ENCODE results near the gene NUCKS1.
A peak's percentile ranks its signal among the peaks of the same experiment; 100 is the strongest.

Gene NUCKS1

GRCh38 chr1:205750138-205751035, at the start of gene NUCKS1:
NUCKS1 (minus strand) TSS chr1:205750182; CDS start chr1:205749973, 209 bp downstream.
- TF ChIP-seq SP1 (IDR thresholded peaks at IDR 0.05) (peak; percentile 25; the same call in 1 of the 2 replicates), NFRKB (IDR thresholded peaks at IDR 0.05) (peak; percentile 91), ZNF384 (IDR thresholded peaks at IDR 0.05) (no peak), L3MBTL2 (conservative IDR thresholded peaks at IDR 0.05) (peak; percentile 97), ELF4 (IDR thresholded peaks at IDR 0.05) (no peak), SUZ12 (IDR thresholded peaks at IDR 0.05) (no peak), FOXM1 (IDR thresholded peaks at IDR 0.05; ENCODE audit: borderline replicate concordance) (peak; percentile 100), CTBP1 (IDR thresholded peaks at IDR 0.05; ENCODE audit: borderline replicate concordance) (no peak; the same call in 1 of the 2 replicates), BHLHE40 (IDR thresholded peaks at IDR 0.05; ENCODE audit: borderline replicate concordance) (no peak), TARDBP (IDR thresholded peaks at IDR 0.05) (0 out of 2 replicates have a peak, but pooled peaks have one; percentile 24), LEF1 (IDR thresholded peaks at IDR 0.05; ENCODE audit: borderline replicate concordance) (no peak), PKNOX1 (IDR thresholded peaks at IDR 0.05) (no peak), FOXK2 (IDR thresholded peaks at IDR 0.05) (no peak), HDGF (IDR thresholded peaks at IDR 0.05; ENCODE audit: borderline replicate concordance) (no peak), ARNT (IDR thresholded peaks at IDR 0.05) (no peak), FOXA1 (IDR thresholded peaks at IDR 0.05) (no peak)
- ChIA-PET POLR2A (interaction anchor here (0.8 to 1.2 kb wide), 3 partner anchors 8 to 24 kb away, joined by 3 to 10 read pairs (median 6); no protein-coding TSS in a partner anchor), CTCF (no interaction called here)
- peak; percentile 89 for DNase-seq (ENCODE audit: extremely low spot score)

GRCh38 chr1:205798577-205798976, 48.6 kb upstream of the NUCKS1 start:
- CTCF ChIA-PET = no interaction called here
- POLR2A ChIA-PET = no interaction called here
- no peak for DNase-seq (ENCODE audit: extremely low spot score)
- TF ChIP-seq BHLHE40 (IDR thresholded peaks at IDR 0.05; ENCODE audit: borderline replicate concordance) (no peak), ARNT (IDR thresholded peaks at IDR 0.05) (no peak), SUZ12 (IDR thresholded peaks at IDR 0.05) (no peak), ELF4 (IDR thresholded peaks at IDR 0.05) (no peak), CTBP1 (IDR thresholded peaks at IDR 0.05; ENCODE audit: borderline replicate concordance) (no peak), SP1 (IDR thresholded peaks at IDR 0.05) (no peak), L3MBTL2 (conservative IDR thresholded peaks at IDR 0.05) (no peak), FOXA1 (IDR thresholded peaks at IDR 0.05) (no peak), TARDBP (IDR thresholded peaks at IDR 0.05) (no peak), LEF1 (IDR thresholded peaks at IDR 0.05; ENCODE audit: borderline replicate concordance) (no peak), FOXM1 (IDR thresholded peaks at IDR 0.05; ENCODE audit: borderline replicate concordance) (no peak), FOXK2 (IDR thresholded peaks at IDR 0.05) (no peak), NFRKB (IDR thresholded peaks at IDR 0.05) (no peak), HDGF (IDR thresholded peaks at IDR 0.05; ENCODE audit: borderline replicate concordance) (no peak), PKNOX1 (IDR thresholded peaks at IDR 0.05) (no peak), ZNF384 (IDR thresholded peaks at IDR 0.05) (no peak)

GRCh38 chr1:205797168-205797567, 47.2 kb upstream of the NUCKS1 start:
- TF ChIP-seq FOXM1 (IDR thresholded peaks at IDR 0.05; ENCODE audit: borderline replicate concordance) (no peak), HDGF (IDR thresholded peaks at IDR 0.05; ENCODE audit: borderline replicate concordance) (no peak), ZNF384 (IDR thresholded peaks at IDR 0.05) (no peak), ELF4 (IDR thresholded peaks at IDR 0.05) (no peak), L3MBTL2 (conservative IDR thresholded peaks at IDR 0.05) (no peak), FOXA1 (IDR thresholded peaks at IDR 0.05) (no peak), BHLHE40 (IDR thresholded peaks at IDR 0.05; ENCODE audit: borderline replicate concordance) (no peak), SP1 (IDR thresholded peaks at IDR 0.05) (no peak), FOXK2 (IDR thresholded peaks at IDR 0.05) (no peak), TARDBP (IDR thresholded peaks at IDR 0.05) (no peak), SUZ12 (IDR thresholded peaks at IDR 0.05) (no peak)
- ChIA-PET POLR2A (no interaction called here), CTCF (no interaction called here)
- no peak for DNase-seq (ENCODE audit: extremely low spot score)

- CTCF ChIA-PET = interaction anchor here (2.1 to 4.7 kb wide), 2 partner anchors 183 kb away, joined by 9 to 51 read pairs; no protein-coding TSS in a partner anchor
- DNase-seq (ENCODE audit: extremely low spot score) = no peak
- POLR2A ChIA-PET = no interaction called here
- TF ChIP-seq FOXA1 (IDR thresholded peaks at IDR 0.05) = no peak
- no peak for TF ChIP-seq TARDBP (IDR thresholded peaks at IDR 0.05)
- TF ChIP-seq FOXK2 (IDR thresholded peaks at IDR 0.05) = no peak
- no peak for TF ChIP-seq LEF1 (IDR thresholded peaks at IDR 0.05; ENCODE audit: borderline replicate concordance)
- no peak for TF ChIP-seq NFRKB (IDR thresholded peaks at IDR 0.05)
- TF ChIP-seq HDGF (IDR thresholded peaks at IDR 0.05; ENCODE audit: borderline replicate concordance) = no peak
- no peak for TF ChIP-seq PKNOX1 (IDR thresholded peaks at IDR 0.05)
- TF ChIP-seq SUZ12 (IDR thresholded peaks at IDR 0.05) = no peak
- TF ChIP-seq SP1 (IDR thresholded peaks at IDR 0.05) = no peak
- TF ChIP-seq ARNT (IDR thresholded peaks at IDR 0.05) = no peak
- no peak for TF ChIP-seq ZNF384 (IDR thresholded peaks at IDR 0.05)
- TF ChIP-seq FOXM1 (IDR thresholded peaks at IDR 0.05; ENCODE audit: borderline replicate concordance) = no peak
- no peak for TF ChIP-seq BHLHE40 (IDR thresholded peaks at IDR 0.05; ENCODE audit: borderline replicate concordance)
- TF ChIP-seq ELF4 (IDR thresholded peaks at IDR 0.05) = no peak
- no peak for TF ChIP-seq L3MBTL2 (conservative IDR thresholded peaks at IDR 0.05)
- TF ChIP-seq CTBP1 (IDR thresholded peaks at IDR 0.05; ENCODE audit: borderline replicate concordance) = no peak
Observed at GRCh38 chr1:205794011-205794730, 44.2 kb upstream of the NUCKS1 start.

Data from HEK293T (cell line).